Hematopoietic multipotent progenitor cell (in vitro differentiated cells): ENCODE results near the gene ANKS1A. TPM values are rescaled to one million over a fixed set of nuclear protein-coding genes. Genes with fewer than 3 reads are reported as not detected.
A peak's percentile ranks its signal among the peaks of the same experiment; 100 is the strongest.

Source experiments
- DNase-seq, 3 donors: peaks; one replicate each; pipeline ENCODE4 v3.0.0-alpha.2; 2011 to 2015; ENCODE audit warnings: low read depth in 2 of 3, low spot score in 2 of 3
- total RNA-seq: library from RNA; depleted of rRNA; stranded (reverse); fragments of >200 nt; gene quantifications from one replicate; pipeline ENCODE4 v1.2.3, GENCODE V29; 2012

ANKS1A gene
- total RNA-seq, 1 donor, result 17.5 TPM

DNA sequence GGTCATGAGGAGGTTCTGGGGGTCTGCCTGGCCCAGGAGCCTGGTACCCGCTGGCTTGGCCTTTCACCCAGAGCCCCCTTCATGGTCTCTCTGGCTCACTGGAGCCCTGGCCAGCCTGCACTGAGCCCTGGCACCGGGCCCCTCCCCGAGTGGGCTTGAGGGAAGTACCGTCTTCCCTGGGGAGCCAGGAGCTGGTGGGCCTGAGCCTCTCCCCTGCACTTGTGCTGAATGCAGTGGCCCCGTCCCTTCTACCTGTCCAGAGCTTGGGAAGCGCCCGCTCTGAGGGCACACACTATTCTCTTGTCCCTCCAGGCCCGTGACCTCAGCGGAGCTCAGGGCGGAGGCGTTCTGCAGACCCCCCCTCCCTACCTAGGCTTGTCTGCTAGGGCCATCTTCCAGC is 189.8 kb downstream of the ANKS1A start:
- no peak for DNase-seq

DNA sequence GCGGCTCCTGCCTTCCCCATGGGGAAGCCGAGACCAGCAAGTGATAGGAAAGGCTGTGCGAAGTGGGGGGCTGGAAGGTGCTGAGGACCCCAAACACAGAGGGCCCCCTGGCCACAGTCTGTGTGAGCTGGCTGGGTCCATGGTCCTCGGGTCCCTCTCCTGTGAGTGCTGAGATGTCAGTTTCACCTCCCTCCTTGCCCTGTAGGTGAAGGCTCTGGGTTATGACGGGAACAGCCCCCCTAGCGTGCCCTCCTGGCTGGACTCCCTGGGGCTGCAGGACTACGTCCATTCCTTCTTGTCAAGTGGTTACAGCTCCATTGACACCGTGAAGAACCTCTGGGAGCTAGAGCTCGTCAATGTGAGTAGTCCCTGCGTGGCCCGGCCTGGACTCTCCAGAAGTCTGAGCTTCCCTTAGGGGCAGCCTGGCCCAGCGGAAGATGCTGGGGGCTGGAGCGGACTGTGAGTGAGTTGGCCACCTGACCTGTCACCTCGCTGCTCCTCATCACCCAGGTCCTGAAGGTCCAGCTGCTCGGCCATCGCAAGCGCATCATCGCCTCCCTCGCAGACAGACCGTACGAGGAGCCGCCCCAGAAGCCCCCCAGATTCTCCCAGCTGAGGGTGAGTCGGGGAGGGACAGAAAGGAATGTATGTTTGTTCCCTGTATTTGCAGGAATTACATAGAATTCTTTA is 190.4 kb downstream of the ANKS1A start:
- no peak for DNase-seq

DNA sequence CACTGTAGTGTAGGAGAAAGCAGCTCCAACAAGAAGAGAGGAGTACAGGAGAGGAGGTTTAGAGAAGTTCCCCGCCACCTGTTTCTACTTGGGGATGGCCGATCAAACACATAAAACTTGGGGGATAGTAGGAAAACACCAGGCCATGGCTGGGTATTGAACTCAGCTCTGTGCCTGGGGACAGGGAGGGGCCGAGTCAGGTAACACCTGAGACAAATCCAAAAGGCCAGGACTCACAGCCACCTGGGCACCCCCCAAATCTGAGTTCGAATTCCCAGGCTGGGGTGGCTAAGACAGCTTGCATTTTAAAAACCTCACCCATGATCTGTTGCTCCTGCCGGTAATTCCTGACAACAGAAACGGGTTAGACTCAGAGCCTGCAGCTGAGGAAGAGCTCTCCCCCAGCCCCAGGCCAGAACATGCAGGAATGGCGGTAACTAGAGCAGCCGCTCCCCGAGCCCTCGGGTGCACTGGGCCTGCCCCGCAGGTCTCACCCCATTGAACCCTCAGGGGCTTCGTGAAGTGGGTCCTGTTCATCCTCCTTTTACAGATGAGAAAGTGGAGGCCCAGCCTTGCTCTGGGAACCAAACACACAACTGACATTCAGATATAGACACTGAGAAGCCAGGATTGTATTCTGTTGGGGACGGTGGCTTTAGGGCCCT is 191.1 kb downstream of the ANKS1A start:
- DNase-seq, result no peak

DNA sequence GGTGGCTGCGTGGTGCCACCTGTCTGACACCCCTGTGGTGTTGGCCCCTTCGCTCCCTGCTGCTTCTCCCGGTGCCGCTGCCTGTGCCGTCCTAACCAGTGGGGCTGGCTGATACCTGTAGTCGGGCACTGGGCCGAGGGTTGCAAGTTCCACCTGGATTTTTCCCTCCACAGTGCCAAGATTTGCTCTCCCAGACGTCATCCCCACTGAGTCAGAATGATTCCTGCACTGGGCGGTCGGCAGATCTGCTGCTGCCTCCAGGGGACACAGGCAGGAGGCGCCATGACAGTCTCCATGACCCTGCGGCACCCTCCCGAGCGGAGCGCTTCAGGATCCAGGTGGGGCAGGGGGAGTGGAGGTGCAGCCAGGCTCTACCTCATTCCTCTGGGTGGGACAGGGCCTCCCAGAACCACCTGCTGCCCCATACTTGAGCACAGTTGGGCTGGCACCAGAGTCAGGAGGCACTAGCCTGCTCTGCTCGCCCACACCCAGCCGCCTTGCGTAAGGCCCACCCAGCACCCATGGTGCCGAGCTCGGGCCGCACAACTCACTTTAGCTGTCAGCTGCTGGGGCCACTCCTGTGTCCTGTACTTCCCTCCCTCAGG is 191.9 kb downstream of the ANKS1A start:
- DNase-seq, result no peak

DNA sequence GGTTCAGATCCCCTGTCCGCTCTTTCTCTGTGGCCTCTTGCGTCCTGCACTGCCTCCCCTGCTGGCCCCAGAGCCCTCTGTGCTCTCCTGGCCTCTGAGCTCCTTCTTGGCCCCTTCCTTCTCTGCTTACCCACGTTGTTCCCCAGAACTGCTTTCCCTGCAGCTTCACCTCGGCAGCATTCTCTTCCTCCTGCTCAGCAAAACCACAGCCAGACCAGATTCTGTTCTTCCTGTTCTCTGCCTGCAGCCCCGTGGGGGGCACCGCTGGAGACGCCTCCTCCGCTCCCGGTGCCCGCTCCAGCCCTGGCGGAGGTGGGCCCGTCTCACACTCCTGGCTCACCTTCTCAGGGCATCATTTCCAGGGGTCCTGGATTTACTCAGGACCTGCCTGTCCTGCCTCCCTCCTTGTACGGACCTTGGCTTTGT is 192.4 kb downstream of the ANKS1A start:
- DNase-seq, result peak in 2 of 3 donors; percentile 37 to 63

DNA sequence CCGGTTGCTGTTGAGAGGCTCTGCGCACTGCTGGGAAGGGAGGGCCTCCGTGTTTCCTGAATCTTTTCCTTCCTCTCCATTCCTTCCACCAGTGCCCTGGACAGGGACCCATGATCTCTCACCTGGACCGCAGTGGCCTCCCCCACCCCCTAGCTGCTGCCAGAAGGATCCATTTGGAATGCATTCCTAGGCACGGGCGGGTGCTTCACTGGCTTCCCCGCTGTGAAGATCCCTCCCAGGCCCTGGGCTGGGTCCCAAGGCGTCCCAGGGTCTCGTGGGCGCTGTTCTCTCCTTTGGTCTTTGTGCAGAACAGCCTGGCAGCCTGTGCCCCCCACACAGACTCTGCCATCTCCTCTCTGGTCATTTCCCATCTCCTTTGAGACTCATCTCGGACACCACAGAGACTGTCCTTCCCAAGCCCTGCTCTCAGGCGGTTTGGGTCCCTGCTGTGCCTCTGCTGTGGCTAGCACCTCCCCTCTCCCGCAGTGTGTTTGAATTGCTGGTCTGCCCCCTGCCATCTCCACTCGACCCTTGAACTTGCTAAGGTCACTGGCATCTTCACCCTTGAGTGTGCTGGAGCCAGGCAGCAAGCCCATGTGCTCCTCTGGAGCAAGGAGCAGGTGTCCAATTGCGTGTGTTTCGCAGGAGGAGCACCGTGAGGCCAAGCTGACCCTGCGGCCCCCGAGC is 193.1 kb downstream of the ANKS1A start:
- DNase-seq, result no peak

DNA sequence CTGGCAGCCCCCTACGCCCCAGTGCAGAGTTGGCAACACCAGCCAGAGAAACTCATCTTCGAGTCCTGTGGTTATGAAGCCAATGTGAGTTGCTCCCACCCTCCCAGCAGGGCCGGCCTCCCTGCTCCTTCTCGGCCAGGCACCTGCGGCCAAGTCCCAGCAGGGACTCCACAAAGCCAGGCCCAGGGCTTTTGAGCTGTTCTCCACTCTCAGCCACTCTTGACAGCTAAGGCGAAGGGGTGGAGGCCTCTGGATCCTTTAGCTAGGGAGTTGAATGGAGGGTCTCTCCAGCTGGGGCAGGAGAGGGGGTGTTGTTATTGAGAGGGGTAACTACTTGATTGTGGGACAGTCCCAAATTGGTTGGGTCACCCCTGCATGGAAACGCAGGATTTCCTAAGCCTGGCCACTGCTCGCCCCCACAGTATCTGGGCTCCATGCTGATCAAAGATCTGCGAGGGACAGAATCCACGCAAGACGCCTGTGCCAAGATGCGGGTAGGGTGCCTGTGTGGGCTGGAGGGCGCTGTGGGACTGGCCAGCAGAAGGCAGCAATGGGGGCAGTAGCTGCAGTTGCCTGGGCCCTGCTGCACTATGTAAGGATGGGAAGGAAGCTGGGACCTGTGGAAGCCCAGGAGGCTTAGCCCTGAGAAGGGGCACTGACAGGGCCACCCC is 193.8 kb downstream of the ANKS1A start:
- DNase-seq, result no peak

DNA sequence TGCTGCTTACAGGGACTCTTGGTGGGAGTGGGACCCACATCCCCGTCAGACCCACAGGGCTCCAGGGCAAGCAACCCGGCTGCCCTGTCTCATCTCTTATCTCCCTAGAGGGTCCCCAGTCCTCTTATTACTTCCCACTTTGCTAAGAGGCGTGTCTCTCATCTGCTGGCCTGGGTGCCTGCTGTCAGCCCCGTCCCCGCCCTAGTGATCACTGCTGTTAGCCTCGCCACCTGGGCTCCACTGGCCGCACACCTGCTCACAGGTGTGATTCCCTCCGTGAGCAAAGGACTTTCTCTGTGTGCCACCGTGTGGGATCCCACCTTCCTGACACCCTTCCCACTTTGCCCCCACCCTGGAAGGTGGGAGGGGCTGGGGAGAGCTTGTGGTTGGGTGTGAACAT is 194.5 kb downstream of the ANKS1A start:
- DNase-seq, result no peak

DNA sequence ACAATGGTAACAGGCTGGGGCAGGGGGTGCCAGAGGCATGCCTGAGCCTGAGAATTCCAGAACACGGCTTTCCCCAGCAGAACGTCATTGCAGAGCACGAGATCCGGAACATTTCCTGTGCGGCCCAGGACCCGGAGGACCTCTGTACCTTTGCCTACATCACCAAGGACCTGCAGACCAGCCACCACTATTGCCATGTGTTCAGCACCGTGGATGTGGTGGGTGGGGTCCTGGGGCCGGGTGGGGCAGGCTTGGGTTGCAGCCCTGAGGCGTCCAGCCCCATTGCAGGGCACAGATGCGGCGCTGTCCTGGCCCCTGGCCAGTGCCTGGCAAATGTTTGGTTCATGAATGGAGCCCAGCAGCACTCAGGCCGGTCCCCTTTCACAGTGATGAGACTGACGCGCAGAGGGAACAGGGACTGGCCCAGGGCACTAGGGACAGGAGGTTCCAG is 195.0 kb downstream of the ANKS1A start:
- DNase-seq, result no peak

DNA sequence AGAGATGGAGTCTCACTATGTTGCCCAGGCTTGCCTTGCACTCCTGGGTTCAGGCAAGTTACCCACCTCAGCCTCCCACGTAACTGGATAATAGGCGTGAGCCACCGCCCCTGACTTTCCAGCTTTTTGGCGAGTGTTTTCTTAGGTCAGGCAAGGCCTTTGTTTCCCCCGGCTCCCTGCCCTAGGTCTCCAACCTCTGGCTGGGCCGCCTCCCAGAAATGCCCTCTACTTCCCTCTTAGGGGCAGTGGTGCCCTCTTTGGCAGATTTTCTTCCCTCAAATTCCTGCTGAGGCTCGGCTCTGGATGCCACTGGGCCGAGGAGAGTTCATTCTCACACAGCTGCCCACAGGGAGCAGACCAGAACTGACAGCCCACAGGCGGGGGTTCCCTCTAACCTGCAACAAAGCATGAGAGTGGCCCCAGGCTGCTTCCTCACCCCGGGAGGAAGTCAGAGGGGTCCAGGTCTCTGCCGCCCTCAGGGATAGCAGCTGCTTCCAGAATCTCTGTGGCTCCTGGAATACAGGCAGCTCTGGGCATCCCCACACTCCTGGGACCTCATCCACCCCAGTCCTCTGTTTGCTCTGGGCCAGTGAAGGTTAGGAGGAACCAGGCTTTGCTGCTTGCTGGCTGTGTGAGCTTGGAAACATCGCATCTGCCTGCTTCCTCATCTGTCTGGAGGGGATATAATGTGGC is 195.6 kb downstream of the ANKS1A start:
- DNase-seq, result no peak

DNA sequence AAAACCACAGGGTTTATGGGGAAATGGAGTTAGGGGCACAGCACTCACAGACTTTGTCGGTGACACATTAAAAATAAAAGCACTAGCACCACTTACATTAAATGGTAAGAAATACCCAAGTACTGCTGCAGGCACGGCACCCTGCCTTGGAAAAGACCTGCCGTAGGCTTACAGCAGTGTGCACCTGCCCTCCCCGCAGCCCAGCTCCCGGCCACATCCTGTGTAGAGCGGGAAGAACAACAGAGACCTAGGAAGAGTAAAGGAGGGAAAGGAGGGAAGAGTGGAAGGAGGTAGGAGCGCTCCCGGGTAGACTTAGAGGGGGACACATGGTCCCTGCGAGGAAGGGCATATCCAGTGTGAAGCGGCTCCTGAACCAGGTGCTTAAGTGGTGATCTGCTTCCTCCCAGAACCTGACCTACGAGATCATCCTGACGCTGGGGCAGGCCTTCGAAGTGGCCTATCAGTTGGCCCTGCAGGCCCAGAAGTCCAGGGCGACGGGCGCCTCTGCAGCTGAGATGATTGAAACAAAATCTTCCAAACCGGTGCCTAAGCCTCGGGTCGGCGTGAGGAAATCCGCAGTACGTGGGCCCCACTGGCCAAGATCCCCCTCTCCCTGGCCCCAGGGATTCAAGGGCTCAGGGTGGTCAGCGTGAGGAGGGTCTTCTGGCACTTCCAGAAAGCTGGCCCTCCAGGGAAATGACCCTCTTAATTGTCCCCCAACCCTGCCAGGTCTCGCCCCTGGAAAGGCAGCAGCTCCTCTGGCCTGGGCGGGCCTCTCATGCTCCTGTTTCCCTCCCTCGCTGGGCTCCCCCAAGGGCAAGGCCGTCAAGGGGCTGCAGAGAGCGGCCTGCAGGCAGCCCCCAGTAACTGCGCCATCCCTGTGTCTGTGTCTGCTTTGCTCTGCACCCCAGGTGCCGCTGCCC is 196.6 kb downstream of the ANKS1A start:
- no peak for DNase-seq

DNA sequence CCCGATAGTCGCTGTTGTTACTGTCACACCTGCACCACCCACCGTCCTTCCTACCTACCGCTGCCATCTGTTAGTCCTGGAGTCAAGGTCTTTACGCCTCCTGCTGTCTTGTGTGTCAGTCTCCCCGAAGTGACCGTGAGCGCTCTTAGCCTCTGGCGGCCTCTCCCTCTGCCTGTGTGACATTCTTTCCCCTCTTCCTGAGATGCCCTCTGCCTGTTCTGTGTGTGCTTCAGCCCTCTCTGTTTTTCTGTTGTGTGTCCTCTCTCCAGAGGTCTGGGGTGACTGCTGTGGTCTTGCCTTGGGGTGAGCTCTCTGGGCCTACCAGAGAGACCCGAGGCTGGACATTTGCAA is 197.2 kb downstream of the ANKS1A start:
- DNase-seq, result no peak

DNA sequence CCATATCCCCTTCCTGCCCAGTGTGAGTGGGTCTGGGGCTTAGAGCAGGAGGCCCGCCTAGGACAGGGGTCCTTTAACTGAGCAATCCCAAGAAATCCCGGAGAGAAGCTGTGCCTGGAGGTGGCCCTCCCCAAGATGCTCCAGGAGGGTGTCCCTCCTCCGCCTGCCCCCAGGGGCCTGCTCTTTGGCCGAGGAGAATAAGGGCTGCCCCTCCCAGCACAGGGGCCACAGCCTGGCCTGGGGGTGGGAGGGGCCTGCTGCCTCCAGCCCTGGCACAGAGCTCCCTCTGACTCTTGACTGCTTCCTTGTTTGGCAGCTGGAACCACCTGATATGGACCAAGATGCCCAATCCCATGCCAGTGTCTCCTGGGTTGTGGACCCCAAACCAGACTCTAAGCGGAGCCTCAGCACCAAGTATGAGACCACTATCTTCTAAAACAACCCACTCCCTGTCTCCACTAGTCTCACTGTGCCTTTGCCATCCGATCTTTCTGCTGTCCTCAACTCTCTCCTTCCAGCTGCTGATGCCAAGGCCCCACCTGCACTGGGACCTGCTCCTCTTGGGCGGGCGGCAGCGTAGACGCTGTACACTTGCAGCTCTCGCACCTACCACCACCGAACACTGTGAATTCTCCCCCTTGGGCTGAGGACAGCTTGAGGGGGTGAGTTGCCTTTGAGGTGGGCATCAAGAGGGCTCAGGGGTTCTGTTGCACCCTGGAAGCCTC is 197.7 kb downstream of the ANKS1A start:
- no peak for DNase-seq

DNA sequence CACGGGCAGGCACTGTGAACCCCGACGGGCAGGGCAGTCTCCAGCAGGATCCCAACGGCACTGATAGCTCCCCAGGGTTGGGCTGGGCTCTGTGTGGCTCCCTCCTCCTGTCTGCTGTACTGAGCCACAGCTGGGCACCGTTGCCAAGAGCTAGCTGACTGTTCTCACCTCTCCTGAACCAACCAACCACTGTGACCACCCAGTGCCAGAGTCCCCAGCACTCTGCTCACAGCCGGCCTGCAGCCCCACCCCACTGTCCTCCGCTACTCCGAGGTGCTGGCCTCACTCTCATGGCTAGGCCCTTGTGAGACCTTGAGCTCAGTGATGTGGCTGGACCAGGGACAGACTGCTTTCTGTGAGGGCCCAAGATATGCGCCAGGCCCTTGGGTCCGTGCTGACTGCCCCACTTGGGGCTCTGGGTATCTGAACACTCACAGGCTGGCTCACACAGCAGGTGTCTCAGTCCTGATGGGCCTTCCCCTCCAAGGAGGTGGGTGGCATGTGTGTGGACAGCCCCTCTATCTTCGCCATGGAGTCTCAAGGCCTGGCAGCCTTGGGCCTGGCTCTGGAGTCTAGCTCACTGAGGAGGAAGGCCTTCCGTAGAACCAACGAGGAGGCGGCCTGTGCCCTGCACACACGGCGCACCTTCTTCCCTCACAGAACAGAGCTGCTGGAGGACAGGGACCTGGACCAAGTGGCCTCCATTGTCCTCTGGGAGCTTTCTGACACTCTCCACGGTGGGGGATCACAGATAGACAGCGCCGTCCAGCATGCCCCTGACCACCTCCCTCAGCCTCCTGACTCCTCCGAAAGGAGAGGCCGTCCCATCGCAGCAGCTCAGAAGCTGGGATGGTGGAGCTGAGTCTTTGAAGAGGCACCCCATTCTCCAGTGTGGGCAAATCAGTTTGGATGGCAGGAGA is 198.6 kb downstream of the ANKS1A start:
- no peak for DNase-seq

DNA sequence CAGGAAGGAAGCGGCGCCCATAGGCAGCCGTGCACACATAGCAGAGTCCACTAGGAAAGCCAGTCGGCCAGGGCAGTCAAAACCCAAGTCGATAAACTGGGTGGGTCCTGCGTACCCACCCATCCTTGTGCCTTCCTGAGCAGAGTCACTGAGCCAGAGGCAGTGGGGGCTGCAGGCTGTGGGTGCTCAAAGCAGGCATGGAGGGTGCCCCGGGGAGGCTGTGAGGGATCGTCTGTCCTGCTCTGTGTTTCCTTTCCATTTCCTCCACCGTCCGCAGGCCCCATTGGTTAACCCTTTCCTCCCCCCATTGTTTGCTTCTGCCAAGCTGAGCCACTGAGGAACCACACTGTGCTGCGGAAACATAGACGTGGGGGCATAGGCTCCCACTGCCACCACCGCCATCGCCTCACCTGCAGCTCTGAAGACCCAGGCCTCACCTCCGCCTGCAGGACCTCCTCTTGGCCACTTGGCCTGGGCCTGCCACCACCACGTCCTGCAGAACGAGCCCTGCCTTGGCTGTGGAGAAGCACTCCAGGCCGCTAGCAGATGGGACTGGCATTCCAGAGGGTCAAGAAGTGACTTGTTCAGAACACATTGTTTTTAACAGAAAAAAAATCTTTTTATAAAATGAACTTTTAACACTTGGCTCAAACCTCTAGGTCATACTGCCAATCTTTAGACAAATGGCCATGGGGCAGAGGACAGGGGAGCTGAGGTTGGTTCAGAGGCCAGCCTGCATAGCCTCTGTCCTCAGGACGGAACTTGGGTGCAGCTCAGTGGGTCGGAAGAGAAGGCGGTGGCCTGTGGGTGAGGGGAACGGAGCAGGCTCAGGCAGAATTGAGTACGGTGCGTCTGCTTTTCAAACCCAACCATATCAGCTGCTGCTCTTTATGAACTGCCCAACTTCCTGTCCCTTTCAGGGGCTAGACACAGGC is 199.5 kb downstream of the ANKS1A start:
- DNase-seq, result no peak

DNA sequence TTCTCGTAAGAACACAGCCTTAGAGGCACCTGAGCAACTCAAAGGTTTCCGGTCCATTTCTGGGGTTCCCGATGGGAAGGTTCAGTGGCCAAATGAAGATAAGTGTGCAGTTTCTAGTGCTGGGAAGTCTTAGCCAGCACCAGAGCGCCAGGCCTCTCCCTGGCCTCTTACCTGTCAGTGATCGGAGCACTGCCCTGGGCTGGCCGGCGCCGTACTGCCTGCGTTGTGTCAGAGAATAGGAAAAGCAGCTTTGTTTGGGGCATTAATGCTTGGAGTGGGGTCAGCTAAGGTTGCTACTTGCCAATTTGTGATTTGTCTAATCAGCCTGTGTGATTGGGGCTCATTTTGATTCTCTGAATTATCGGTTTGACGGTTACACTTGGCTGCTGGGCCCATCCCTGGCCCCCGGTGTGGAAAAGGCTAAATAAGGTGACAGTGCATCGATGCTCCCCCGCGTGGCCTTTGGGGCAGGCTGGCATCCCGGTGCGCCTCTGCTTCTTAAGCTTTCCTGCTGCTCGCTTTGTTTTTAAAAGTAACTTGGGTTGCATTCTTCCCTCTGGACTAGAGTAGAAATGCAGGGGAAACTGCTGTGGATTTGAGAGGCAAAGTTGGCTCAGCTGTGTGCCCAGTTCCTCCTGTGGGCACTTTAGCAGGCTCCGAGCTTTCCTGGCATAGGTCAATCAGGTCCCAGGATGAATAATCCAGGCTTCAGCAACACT is 200.3 kb downstream of the ANKS1A start:
- DNase-seq, result no peak
